IMR-90 (cell line): Measurements from ENCODE around the gene GXYLT2. TPM values are rescaled to one million over a fixed set of nuclear protein-coding genes. Genes with fewer than 3 reads are reported as not detected.

Experiments
- ATAC-seq: fragments of 200-7000 bp; cut with Tn5 transposase; 2 replicates; pipeline ENCODE4 v1.9.1; 2020; ENCODE audit warnings: low read depth, mild to moderate bottlenecking, moderate library complexity
- BruUV-seq: library from RNA; stranded (reverse); fragments of 400-500 nt; replicated peaks from 2 replicates; lab custom pipeline; 2021; lab: Mats Ljungman, UMichigan
- CTCF ChIA-PET: fragments of 300-600 bp; formaldehyde crosslinking; extraction: SDS; loops from one replicate; lab custom pipeline; 2021; ENCODE audit warnings: antibody characterized with exemption; lab: Yijun Ruan, JAX
- POLR2A ChIA-PET: fragments of 300-600 bp; sonication (Branson Sonifier 250); formaldehyde crosslinking; loops from one replicate; lab custom pipeline; 2022; ENCODE audit warnings: antibody characterized with exemption; ENCODE audit not compliant: unreplicated experiment; lab: Charles Lee
- DNase-seq: peaks from one replicate; pipeline ENCODE4 v3.0.0; 2013
- H2AFZ ChIP-seq: replicated peaks from 2 replicates; pipeline ENCODE3; 2013; ENCODE audit warnings: low read length, mild to moderate bottlenecking; ENCODE audit not compliant: poor library complexity
- H2AK5ac ChIP-seq: 2 replicates; pipeline ENCODE4 v1.6.1; 2013; ENCODE audit warnings: low read depth, low read length, inconsistent platforms
- H2AK9ac ChIP-seq: replicated peaks from 2 replicates; pipeline ENCODE3; 2013; ENCODE audit warnings: mild to moderate bottlenecking, low read depth, low read length, moderate library complexity; ENCODE audit not compliant: poor library complexity
- H2BK120ac ChIP-seq: 2 replicates; pipeline ENCODE4 v1.6.1; 2013; ENCODE audit warnings: low read depth, low read length, inconsistent platforms
- H2BK15ac ChIP-seq: 3 replicates; pipeline ENCODE4 v1.6.1; 2013; ENCODE audit warnings: low read depth, low read length, inconsistent platforms
- H2BK20ac ChIP-seq: 2 replicates; pipeline ENCODE4 v1.6.1; 2013; ENCODE audit warnings: low read depth, mild to moderate bottlenecking, inconsistent platforms, low read length, moderate library complexity
- H2BK5ac ChIP-seq: 2 replicates; pipeline ENCODE4 v1.6.1; 2013; ENCODE audit warnings: mild to moderate bottlenecking, low read depth, low read length, inconsistent platforms; ENCODE audit not compliant: poor library complexity, severe bottlenecking
- H3K14ac ChIP-seq: replicated peaks from 2 replicates; pipeline ENCODE4 v1.6.1; 2013; ENCODE audit warnings: low read depth, low read length, inconsistent platforms
- H3K18ac ChIP-seq: 2 replicates; pipeline ENCODE4 v1.6.1; 2013; ENCODE audit warnings: low read depth, low read length, control low read depth
- H3K23ac ChIP-seq: 2 replicates; pipeline ENCODE4 v1.6.1; 2013; ENCODE audit warnings: low read depth, low read length, inconsistent platforms
- H3K27ac ChIP-seq: 2 replicates; pipeline ENCODE4 v1.5.1; 2013; ENCODE audit warnings: mild to moderate bottlenecking, control low read depth, low read length; ENCODE audit not compliant: insufficient read depth
- H3K27me3 ChIP-seq: 2 replicates; pipeline ENCODE4 v1.6.1; 2013; ENCODE audit warnings: low read length; ENCODE audit not compliant: control insufficient read depth, insufficient read depth
- H3K36me3 ChIP-seq: 2 replicates; pipeline ENCODE4 v1.6.1; 2013; ENCODE audit warnings: low read length, mixed read lengths; ENCODE audit not compliant: control insufficient read depth, insufficient read depth
- H3K4ac ChIP-seq: 2 replicates; pipeline ENCODE4 v1.6.1; 2013; ENCODE audit warnings: low read depth, low read length, inconsistent platforms
- H3K4me1 ChIP-seq: 2 replicates; pipeline ENCODE4 v1.6.1; 2013; ENCODE audit warnings: low read length, mixed read lengths; ENCODE audit not compliant: control insufficient read depth, insufficient read depth
- H3K4me2 ChIP-seq: 2 replicates; pipeline ENCODE4 v1.6.1; 2013; ENCODE audit warnings: low read depth, mild to moderate bottlenecking, control low read depth, low read length, moderate library complexity
- H3K4me3 ChIP-seq: 2 replicates; pipeline ENCODE4 v1.5.1; 2013; ENCODE audit warnings: low read depth, mild to moderate bottlenecking, control low read depth, low read length, moderate library complexity; ENCODE audit not compliant: insufficient read depth
- H3K56ac ChIP-seq: 2 replicates; pipeline ENCODE4 v1.6.1; 2013; ENCODE audit warnings: low read length, inconsistent platforms; ENCODE audit not compliant: insufficient read depth; ENCODE audit errors: extremely low read depth
- H3K79me1 ChIP-seq, 2 experiments: 2 replicates each; pipeline ENCODE4 v1.6.1; 2013; ENCODE audit warnings: low read length in 2 of 2, inconsistent platforms in 1 of 2, low read depth in 1 of 2
- H3K9ac ChIP-seq: 2 replicates; pipeline ENCODE4 v1.6.1; 2013; ENCODE audit warnings: low read depth, low read length, control low read depth
- H3K9me1 ChIP-seq: 2 replicates; pipeline ENCODE4 v1.6.1; 2013; ENCODE audit warnings: low read length, inconsistent platforms; ENCODE audit not compliant: insufficient read depth
- H3K9me3 ChIP-seq: 2 replicates; pipeline ENCODE4 v1.6.1; 2013; ENCODE audit warnings: low read length; ENCODE audit not compliant: control insufficient read depth, insufficient read depth
- H4K20me1 ChIP-seq: 2 replicates; pipeline ENCODE4 v1.6.1; 2013; ENCODE audit warnings: low read length, inconsistent platforms; ENCODE audit not compliant: insufficient read depth
- H4K5ac ChIP-seq: 2 replicates; pipeline ENCODE4 v1.6.1; 2013; ENCODE audit warnings: mild to moderate bottlenecking, low read depth, low read length, control low read depth
- H4K8ac ChIP-seq, 2 experiments: 2 replicates each; pipeline ENCODE4 v1.6.1; 2013; ENCODE audit warnings: low read depth in 2 of 2, low read length in 2 of 2, control low read depth in 1 of 2, inconsistent platforms in 1 of 2
- H4K91ac ChIP-seq: 2 replicates; pipeline ENCODE4 v1.6.1; 2013; ENCODE audit warnings: low read depth, low read length, inconsistent platforms; ENCODE audit not compliant: insufficient read depth
- CHD1 ChIP-seq: IDR thresholded peaks from 2 replicates; pipeline ENCODE4 v1.6.1; 2012; ENCODE audit warnings: low read depth, low read length, improper control_type of control experiment
- ELK1 ChIP-seq: fragments of 150-350 bp; IDR thresholded peaks from 2 replicates; pipeline ENCODE4 v1.6.1; 2016; ENCODE audit warnings: low read depth, mild to moderate bottlenecking, low read length, moderate library complexity, borderline replicate concordance
- MAZ ChIP-seq: IDR thresholded peaks from 2 replicates; pipeline ENCODE4 v1.6.1; 2012; ENCODE audit warnings: low read depth, mild to moderate bottlenecking, low read length, improper control_type of control experiment, moderate library complexity, borderline replicate concordance
- POLR2A ChIP-seq: IDR thresholded peaks from 2 replicates; pipeline ENCODE4 v1.6.1; 2012; ENCODE audit warnings: mild to moderate bottlenecking, low read depth, low read length
- SMC3 ChIP-seq: fragments of 150-350 bp; IDR thresholded peaks from 2 replicates; pipeline ENCODE4 v1.6.1; 2016; ENCODE audit warnings: low read depth, mild to moderate bottlenecking, antibody characterized with exemption, low read length, moderate library complexity
- USF2 ChIP-seq: fragments of 150-350 bp; IDR thresholded peaks from 2 replicates; pipeline ENCODE4 v1.6.1; 2017; ENCODE audit warnings: mild to moderate bottlenecking, antibody characterized with exemption, low read length, low read depth
- WGBS, 2 experiments: methylation state at CpG; one replicate each; pipeline versions ENCODE4 v1.1.5 to v1.1.7; 2013; ENCODE audit warnings: missing lambda C conversion rate in 2 of 2; ENCODE audit not compliant: insufficient read length in 1 of 2; ENCODE audit errors: extremely low coverage in 2 of 2; 5-methylcytosine and 5-hydroxymethylcytosine counted together
- dilution Hi-C: fragments of 300-500 bp; cut with HindIII; formaldehyde crosslinking; loops from one replicate; pipeline ENCODE4 v1.14.3; 2018; ENCODE audit warnings: low sequenced_read_pairs; ENCODE audit not compliant: unreplicated experiment
- in situ Hi-C: fragments of 300-500 bp; cut with MboI; formaldehyde crosslinking; loops from 3 replicates; pipeline ENCODE4 v1.14.3; 2019; ENCODE audit warnings: low sequenced_read_pairs, inconsistent platforms, mixed read lengths
- intact Hi-C: fragments of 100-400 bp; cut with micrococcal nuclease; formaldehyde crosslinking; loops from 2 replicates; pipeline ENCODE4 v1.10.0; 2022
- polyA plus RNA-seq, 3 experiments: library from polyadenylated mRNA; depleted of rRNA; stranded (reverse); fragments of >200 nt; gene quantifications; 2 replicates each; pipeline ENCODE4 v1.2.3, GENCODE V29; 2012; ENCODE audit warnings: low replicate concordance in 1 of 3
- total RNA-seq: library from RNA; depleted of rRNA; stranded (reverse); fragments of >200 nt; gene quantifications from 2 replicates; pipeline ENCODE4 v1.2.3, GENCODE V29; 2012

GXYLT2 gene
- total and polyA plus RNA-seq, 2 of the 4 experiments (the other 2 are of a cell fraction) = 5.7 to 11.1 TPM

DNA sequence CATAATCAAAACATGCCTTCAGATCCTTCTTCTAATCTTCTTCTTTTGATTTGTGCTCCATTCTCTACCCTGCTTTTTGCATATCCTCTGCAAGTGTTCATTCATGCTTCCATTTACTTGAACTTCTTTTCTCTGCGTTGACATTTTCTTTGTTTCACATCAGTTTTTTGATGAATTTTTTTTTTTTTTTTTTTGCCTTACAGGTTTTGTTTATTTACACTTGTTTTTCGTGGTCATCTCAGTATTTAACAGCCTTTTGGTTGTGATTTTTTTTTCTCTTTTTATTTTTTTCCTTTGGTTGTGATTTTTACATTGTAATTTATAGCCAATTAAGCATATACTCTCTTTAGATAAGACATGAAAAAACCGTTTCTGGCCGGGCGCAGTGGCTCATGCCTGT lies 27.8 kb upstream of the GXYLT2 start:
- Histone ChIP-seq H3K79me1 (no peaks in the 10 kb centered on the region), H3K4ac (no peak overlapping the region), H3K4me3 (no peak overlapping the region), H4K20me1 (no peaks in the 10 kb centered on the region), H3K36me3 (no peaks in the 10 kb centered on the region), H3K9me1 (no peaks in the 10 kb centered on the region), H2AFZ (no peak overlapping the region), H2BK20ac (no peak overlapping the region), H4K5ac (no peak overlapping the region), H3K4me2 (no peak overlapping the region), H3K9ac (no peak overlapping the region), H3K4me1 (no peaks in the 10 kb centered on the region; the same call in 1 of the 2 replicates), H3K14ac (no peak overlapping the region), H3K23ac (no peak overlapping the region), H3K27me3 (peaks cover 3% of the 10 kb centered on the region; the same call in 1 of the 2 replicates), H2AK9ac (no peak overlapping the region), H4K8ac (no peak overlapping the region), H2BK120ac (no peak overlapping the region), H3K27ac (no peak overlapping the region), H4K91ac (no peak overlapping the region), H3K18ac (no peak overlapping the region), H2BK5ac (no peak overlapping the region), H3K56ac (no peak overlapping the region), H2BK15ac (no peak overlapping the region), H2AK5ac (no peak overlapping the region), H3K9me3 (no peaks in the 10 kb centered on the region)
- CTCF ChIA-PET = interaction anchor here (1.2 kb wide), 1 partner anchor 9 kb away, joined by 4 read pairs; no protein-coding TSS in a partner anchor
- no CpG with 5 or more reads among the region's 5 CpGs for WGBS, 2 experiments
- ATAC-seq (no peak), DNase-seq (no peak)
- TF ChIP-seq USF2 = no peak
- TF ChIP-seq CHD1 = no peak
- no peak for TF ChIP-seq POLR2A
- no peak for TF ChIP-seq MAZ
- no peak for TF ChIP-seq ELK1
- no peak for TF ChIP-seq SMC3
- dilution Hi-C loops = no loop called here
- intact Hi-C loops = no loop called here
- BruUV-seq = no TSS peak
- in situ Hi-C loops = no loop called here
- POLR2A ChIA-PET = no interaction called here
